Activated CD8-positive, alpha-beta memory T cell treated with anti-CD3 and anti-CD28 coated beads for 48 hours (primary cell): Measurements from ENCODE around the gene SOX18.
"Not testable (repeated sequence)": the region's sequence is repeated elsewhere in the genome, so short reads cannot be mapped to it uniquely, and the experiment has no call there.

Experiments used
- DNase-seq, 3 experiments: peaks; one replicate each; pipeline ENCODE4 v3.0.0-alpha.2; 2020; ENCODE audit warnings: low read depth in 2 of 3, low spot score in 2 of 3

Gene SOX18

GRCh38 chr20:64049060-64049877, at the start of gene SOX18:
SOX18 (minus strand) TSS chr20:64049639; CDS start chr20:64049516, 123 bp downstream.
- DNase-seq = no peak

- DNase-seq = no peak
Observed at GRCh38 chr20:64098471-64099013, 49.1 kb upstream of the SOX18 start.

- DNase-seq = no peak
Observed at GRCh38 chr20:64096535-64096934, 47.1 kb upstream of the SOX18 start.

GRCh38 chr20:64095927-64096326, 46.5 kb upstream of the SOX18 start:
- no peak for DNase-seq

GRCh38 chr20:64095455-64095854, 46.0 kb upstream of the SOX18 start:
- DNase-seq = no peak

- DNase-seq = no peak
Observed at GRCh38 chr20:64093013-64093503, 43.6 kb upstream of the SOX18 start.

- no peak for DNase-seq
Observed at GRCh38 chr20:64092258-64093012, 43.0 kb upstream of the SOX18 start.

GRCh38 chr20:64091770-64092169, 42.3 kb upstream of the SOX18 start:
- DNase-seq = no peak

GRCh38 chr20:64091340-64091739, 41.9 kb upstream of the SOX18 start:
- no peak for DNase-seq

- DNase-seq = no peak
Observed at GRCh38 chr20:64090165-64090564, 40.7 kb upstream of the SOX18 start.

GRCh38 chr20:64088586-64088985, 39.1 kb upstream of the SOX18 start:
- not testable (repeated sequence) for DNase-seq

- DNase-seq = not testable (repeated sequence)
Observed at GRCh38 chr20:64087226-64087825, 37.9 kb upstream of the SOX18 start.

GRCh38 chr20:64086801-64087200, 37.4 kb upstream of the SOX18 start:
- no peak for DNase-seq

- no peak for DNase-seq
Observed at GRCh38 chr20:64084685-64085152, 35.3 kb upstream of the SOX18 start.

- DNase-seq = no peak
Observed at GRCh38 chr20:64083804-64084684, 34.6 kb upstream of the SOX18 start, which contains the start of gene LKAAEAR1. LKAAEAR1 (minus strand) TSS chr20:64084398; CDS start chr20:64084219, 179 bp downstream.

- peak in 1 of 3 experiments; percentile 36 for DNase-seq
Observed at GRCh38 chr20:64083378-64083803, 34.0 kb upstream of the SOX18 start.

- DNase-seq = no peak
Observed at GRCh38 chr20:64082820-64083377, 33.5 kb upstream of the SOX18 start.

GRCh38 chr20:64082126-64082731, 32.8 kb upstream of the SOX18 start:
- no peak for DNase-seq

- DNase-seq = no peak
Observed at GRCh38 chr20:64081624-64081964, 32.2 kb upstream of the SOX18 start.
